Stimulated activated CD8-positive, alpha-beta memory T cell treated with anti-CD3 and anti-CD28 coated beads, Interleukin-7, amount 100 ng/mL, for 4 hours (primary cell): ENCODE data around the gene TTN.

Experiments used
- DNase-seq, 2 donors: peaks; one replicate each; pipeline ENCODE4 v3.0.0-alpha.2; 2020; ENCODE audit warnings: low read depth in 2 of 2

TTN gene

DNA sequence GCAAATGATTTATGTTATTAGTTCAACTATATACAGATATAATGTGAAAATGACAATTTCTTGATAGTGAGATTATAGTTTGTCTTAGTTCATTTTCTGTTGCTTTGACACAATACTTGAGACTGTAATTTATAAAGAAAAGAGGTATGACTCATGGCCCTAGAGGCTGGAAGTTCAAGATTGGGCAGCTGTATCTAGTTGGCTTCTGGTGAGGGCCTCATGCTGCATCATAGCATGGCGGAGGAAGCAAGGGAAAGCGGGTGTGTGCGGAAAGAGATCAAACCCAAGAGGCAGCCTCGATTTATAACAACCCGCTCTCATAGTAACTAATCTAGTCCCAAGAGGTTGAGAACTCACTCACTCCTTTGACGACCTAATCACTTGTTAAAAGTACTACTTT is 315.6 kb downstream of the TTN start:
- DNase-seq = no peak

DNA sequence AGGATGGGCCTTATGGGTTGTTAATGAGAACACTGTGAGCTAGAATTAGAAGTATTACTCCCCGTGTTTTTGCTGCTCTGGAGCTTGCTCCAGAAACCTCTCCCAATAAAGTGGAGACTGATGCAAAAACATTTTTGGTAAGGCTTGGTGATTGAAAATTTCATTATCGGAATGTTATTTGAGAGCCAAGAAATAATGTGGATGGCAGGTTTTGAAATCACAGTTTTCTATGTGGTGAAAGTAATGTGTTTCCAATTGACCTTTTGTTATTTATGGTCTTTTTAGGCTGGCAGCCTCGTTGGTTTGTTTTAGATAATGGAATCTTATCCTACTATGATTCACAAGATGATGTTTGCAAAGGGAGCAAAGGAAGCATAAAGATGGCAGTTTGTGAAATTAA is 321.9 kb downstream of the TTN start:
- DNase-seq = no peak

DNA sequence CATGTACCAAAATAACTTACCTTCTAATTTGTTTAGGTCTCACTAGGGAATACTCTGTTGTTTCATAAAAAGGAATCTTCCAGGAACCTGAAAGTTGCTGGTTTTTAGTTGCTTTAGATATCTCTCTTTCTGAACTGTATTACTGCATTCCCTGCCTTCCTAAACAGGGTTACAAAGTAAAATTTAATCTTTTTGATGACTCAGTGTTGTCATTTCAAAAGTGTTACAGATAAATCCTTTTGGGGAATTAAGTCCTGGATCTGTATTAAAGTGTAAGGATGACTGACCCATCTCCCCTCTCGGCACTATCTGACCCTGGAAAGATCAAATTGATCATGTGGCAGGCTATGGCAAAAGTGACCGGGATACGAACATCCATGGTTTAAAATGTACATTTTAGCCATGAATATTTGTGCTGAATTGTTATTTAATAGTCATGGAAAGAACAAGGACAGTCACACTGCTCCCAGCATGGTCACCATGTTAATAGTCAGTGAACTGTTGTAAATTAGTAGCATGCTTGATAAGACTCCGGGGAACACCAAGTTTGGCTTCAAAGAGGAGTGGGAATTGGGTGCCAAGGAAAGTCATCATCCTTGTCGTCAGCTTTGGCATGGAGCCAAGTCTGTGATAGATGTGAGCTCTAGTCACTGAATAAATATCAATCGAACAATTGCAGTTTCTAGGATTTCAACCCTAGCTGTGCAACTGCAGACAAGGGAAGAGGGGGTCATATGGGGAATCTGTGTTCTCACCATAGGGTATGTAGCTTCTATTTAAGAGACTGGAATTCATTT is 322.8 kb downstream of the TTN start:
- no peak for DNase-seq

- no peak for DNase-seq
These were observed 324.8 kb downstream of the TTN start for GRCh38 chr2:178482437-178482836.

- DNase-seq = peak; percentile 55 to 68
These were observed 326.7 kb downstream of the TTN start, which contains the start of gene PLEKHA3 for GRCh38 chr2:178480227-178481181. TSS of gene PLEKHA3 (plus strand) at chr2:178480457. CDS start at chr2:178480870, 413 bp downstream.

DNA sequence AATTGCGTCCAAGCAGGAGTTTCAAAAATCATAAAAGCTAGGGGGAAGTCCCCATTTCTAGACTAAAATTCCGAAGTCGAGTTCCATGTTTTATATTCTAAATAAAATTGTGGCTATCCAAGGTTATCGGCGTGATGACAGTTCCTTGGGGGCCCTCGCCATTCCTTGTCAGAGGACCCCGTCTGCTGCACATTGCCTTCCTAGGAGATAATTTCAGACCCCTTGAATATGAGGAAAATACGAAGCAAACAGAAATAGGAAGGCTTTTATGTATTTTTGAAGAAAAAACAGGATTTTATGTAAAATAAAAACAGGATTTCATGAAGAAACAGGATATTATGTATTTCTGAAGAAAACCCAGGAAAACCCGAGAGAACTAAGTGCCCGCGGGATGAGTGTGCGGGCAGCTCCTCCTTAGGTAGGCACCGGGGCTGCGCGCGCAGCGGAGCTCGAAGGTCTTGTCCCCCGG is 327.4 kb downstream of the TTN start:
- DNase-seq = no peak

DNA sequence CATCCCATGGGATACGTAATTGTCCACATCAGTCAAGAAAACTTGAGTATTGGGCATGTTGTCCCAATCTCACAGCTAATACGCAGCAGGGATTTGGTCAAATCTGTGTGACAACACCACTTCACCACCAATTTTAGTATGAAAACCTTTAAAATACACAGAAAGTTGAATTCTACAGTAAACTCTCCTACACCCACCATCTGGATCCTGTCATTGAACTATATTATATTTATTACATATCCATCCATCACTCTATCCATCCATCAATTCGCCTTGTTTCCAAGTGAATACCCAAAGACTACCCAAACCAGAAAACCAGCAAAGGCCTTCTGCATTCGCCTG is 328.0 kb downstream of the TTN start:
- no peak for DNase-seq

- peak; percentile 66 to 80 for DNase-seq
These were observed 328.6 kb downstream of the TTN start, which contains the start of gene FKBP7 for GRCh38 chr2:178478439-178479274. TSS of gene FKBP7 (minus strand) at chr2:178478600. CDS start at chr2:178478499, 101 bp downstream.

- no peak for DNase-seq
These were observed 329.1 kb downstream of the TTN start for GRCh38 chr2:178478130-178478438.

- no peak for DNase-seq
These were observed 329.6 kb downstream of the TTN start for GRCh38 chr2:178477443-178478129.

DNA sequence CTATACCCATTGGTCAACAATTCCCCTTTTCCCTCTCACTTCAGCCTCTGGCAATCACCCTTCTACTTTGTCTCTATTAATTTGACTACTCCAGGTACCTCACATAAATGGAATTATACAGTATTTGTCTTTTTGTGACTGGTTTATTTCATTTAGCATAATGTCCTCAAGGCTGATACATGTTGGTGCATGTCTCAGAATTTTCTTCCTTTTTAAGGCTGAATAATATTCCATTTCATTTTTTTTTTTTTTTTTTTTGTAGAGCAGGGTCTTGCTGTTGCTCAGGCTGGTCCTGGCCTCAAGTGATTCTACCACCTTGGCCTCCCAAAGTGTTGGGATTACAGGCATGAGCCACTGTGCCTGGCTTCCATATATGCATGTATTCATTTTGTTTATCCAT is 330.7 kb downstream of the TTN start:
- DNase-seq = no peak
